Keratinocyte (primary cell): Measurements from ENCODE around the gene TBC1D16. TPM values are rescaled to one million over a fixed set of nuclear protein-coding genes. Genes with fewer than 3 reads are reported as not detected.

ENCODE experiments used
- DNase-seq: peaks from one replicate; pipeline ENCODE4 v3.0.0-alpha.2; 2011; ENCODE audit warnings: low read depth, missing footprints, low spot score
- FAIRE-seq: peaks from 2 replicates; lab custom pipeline; 2011; peaks lifted over from hg19 to GRCh38; lab: Jason Lieb, UNC
- H2AFZ ChIP-seq: 2 replicates; pipeline ENCODE4 v1.6.0; 2012; ENCODE audit warnings: low read length, control low read depth, inconsistent platforms; ENCODE audit not compliant: control insufficient read depth
- H3K27ac ChIP-seq: 2 replicates; pipeline ENCODE4 v1.5.1; 2011; ENCODE audit warnings: low read length; ENCODE audit not compliant: control insufficient read depth, insufficient read depth
- H3K27me3 ChIP-seq: 3 replicates; pipeline ENCODE4 v1.6.0; 2011; ENCODE audit warnings: low read length; ENCODE audit not compliant: control insufficient read depth, insufficient read depth; ENCODE audit errors: extremely low read depth
- H3K36me3 ChIP-seq, 2 experiments: 2 replicates in 1 of 2; 3 replicates in 1 of 2; pipeline ENCODE4 v1.5.1; 2011; ENCODE audit warnings: low read length in 2 of 2, mild to moderate bottlenecking in 1 of 2; ENCODE audit not compliant: control insufficient read depth in 2 of 2, insufficient read depth in 2 of 2; ENCODE audit errors: extremely low read depth in 1 of 2
- H3K4me1 ChIP-seq: 3 replicates; pipeline ENCODE4 v1.5.1; 2011; ENCODE audit warnings: low read length; ENCODE audit not compliant: control insufficient read depth, insufficient read depth; ENCODE audit errors: extremely low read depth
- H3K4me2 ChIP-seq: 3 replicates; pipeline ENCODE4 v1.6.0; 2011; ENCODE audit warnings: low read depth, low read length; ENCODE audit not compliant: control insufficient read depth, insufficient read depth; ENCODE audit errors: extremely low read depth
- H3K4me3 ChIP-seq, 3 experiments: fragments of 200-600 bp in 1 of 3; sonication (generic) in 1 of 3; 2 replicates in 2 of 3; 3 replicates in 1 of 3; pipeline ENCODE4 v1.5.1; 2011 to 2016; ENCODE audit warnings: low read length in 3 of 3, mild to moderate bottlenecking in 3 of 3, control low read depth in 2 of 3, inconsistent platforms in 1 of 3, low read depth in 1 of 3, mixed read lengths in 1 of 3, mixed run types in 1 of 3, moderate library complexity in 1 of 3; ENCODE audit not compliant: control insufficient read depth in 2 of 3, insufficient read depth in 2 of 3; ENCODE audit errors: extremely low read depth in 1 of 3
- H3K79me2 ChIP-seq: 2 replicates; pipeline ENCODE4 v1.6.0; 2012; ENCODE audit warnings: low read length; ENCODE audit not compliant: control insufficient read depth, insufficient read depth
- H3K9ac ChIP-seq: 3 replicates; pipeline ENCODE4 v1.6.0; 2011; ENCODE audit warnings: low read length; ENCODE audit not compliant: control insufficient read depth, insufficient read depth; ENCODE audit errors: extremely low read depth
- H3K9me1 ChIP-seq: 3 replicates; pipeline ENCODE4 v1.6.0; 2011; ENCODE audit warnings: low read length; ENCODE audit not compliant: control insufficient read depth, insufficient read depth; ENCODE audit errors: extremely low read depth
- H3K9me3 ChIP-seq: 2 replicates; pipeline ENCODE4 v1.5.1; 2012; ENCODE audit warnings: low read depth, low read length; ENCODE audit not compliant: control insufficient read depth
- H4K20me1 ChIP-seq: 3 replicates; pipeline ENCODE4 v1.6.0; 2011; ENCODE audit warnings: low read length; ENCODE audit not compliant: control insufficient read depth, insufficient read depth; ENCODE audit errors: extremely low read depth
- CTCF ChIP-seq, 3 experiments: IDR thresholded peaks in 1 of 3; conservative IDR thresholded peaks in 1 of 3; optimal IDR thresholded peaks in 1 of 3; 2 replicates in 2 of 3; 3 replicates in 1 of 3; pipeline versions ENCODE3 to v1.5.1; 2011; ENCODE audit warnings: low read length in 3 of 3, mild to moderate bottlenecking in 3 of 3, moderate library complexity in 2 of 3, control low read depth in 1 of 3, inconsistent platforms in 1 of 3; ENCODE audit not compliant: insufficient read depth in 2 of 3; ENCODE audit errors: extremely low read depth in 1 of 3
- EZH2 ChIP-seq: IDR thresholded peaks from one replicate; pipeline ENCODE4 v1.6.1; 2012; ENCODE audit warnings: inconsistent platforms, mild to moderate bottlenecking, low read length, moderate library complexity
- dilution Hi-C: fragments of 300-500 bp; cut with MboI; formaldehyde crosslinking; loops from one replicate; pipeline ENCODE4 v1.7.0; 2020; ENCODE audit warnings: low sequenced_read_pairs; ENCODE audit not compliant: extremely low pct_ligation_motif_present
- polyA plus RNA-seq, 5 experiments: library from polyadenylated mRNA; depleted of rRNA in 3 of 5; stranded (reverse) in 3 of 5; stranded (forward) in 1 of 5; unstranded in 1 of 5; fragments of >200 nt; gene quantifications; 1 replicate in 1 of 5; 2 replicates in 3 of 5; 3 replicates in 1 of 5; pipeline versions ENCODE4 v1.2.1 to v1.2.3, GENCODE V29; 2011 to 2012; ENCODE audit warnings: missing spikeins in 2 of 5, low read depth in 1 of 5, low replicate concordance in 1 of 5

The TBC1D16 gene
- polyA plus RNA-seq, 1 donor (not counting 4 experiments of a cell fraction or from before 2014, with no cell fraction given) = 8.6 TPM

DNA sequence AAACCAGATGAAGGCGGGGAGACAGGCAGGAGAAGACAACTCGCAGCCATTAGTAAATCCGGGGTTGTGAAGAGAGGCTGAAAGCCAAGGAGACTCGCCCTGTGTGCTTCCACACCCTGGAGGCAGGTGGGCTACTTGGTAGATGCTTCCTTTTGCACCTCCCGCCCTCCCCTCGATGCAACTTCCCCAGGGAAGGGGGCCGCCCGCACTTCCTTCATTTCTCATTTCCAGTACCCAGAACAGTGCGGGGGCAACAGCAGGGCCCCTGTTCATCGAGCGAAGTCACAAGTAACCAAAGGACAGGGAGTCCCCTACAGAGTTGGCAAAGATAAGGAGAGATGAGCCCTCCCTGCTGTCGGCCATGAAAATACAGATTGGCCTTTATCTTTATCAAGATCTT lies 25.7 kb upstream of the TBC1D16 start:
- Histone ChIP-seq H3K36me3 (no peaks in the 10 kb centered on the region), H3K79me2 (no peaks in the 10 kb centered on the region), H3K9me1 (no peaks in the 10 kb centered on the region), H3K27ac (no peak overlapping the region), H4K20me1 (no peaks in the 10 kb centered on the region), H3K27me3 (peaks cover 14% of the 10 kb centered on the region), H3K4me2 (no peak overlapping the region), H3K4me1 (no peaks in the 10 kb centered on the region), H2AFZ (no peak overlapping the region), H3K9ac (no peak overlapping the region), H3K9me3 (no peaks in the 10 kb centered on the region), H3K4me3 (no peak overlapping the region)
- no peak for DNase-seq
- dilution Hi-C loops = no loop called here
- FAIRE-seq = no peak
- TF ChIP-seq EZH2 (no peak), CTCF (optimal IDR thresholded peaks at IDR 0.05 in 1 of 3, IDR thresholded peaks at IDR 0.05 in 1 of 3, conservative IDR thresholded peaks at IDR 0.05 in 1 of 3; ENCODE audit: extremely low read depth in 1 of 3, insufficient read depth in 2 of 3, low read length in 3 of 3) (no peak)

- Histone ChIP-seq H3K36me3 (no peaks in the 10 kb centered on the region), H3K79me2 (no peaks in the 10 kb centered on the region), H3K4me1 (no peaks in the 10 kb centered on the region), H4K20me1 (no peaks in the 10 kb centered on the region), H3K27me3 (peaks cover 8% of the 10 kb centered on the region), H3K9ac (no peak overlapping the region), H3K27ac (no peak overlapping the region), H3K9me1 (no peaks in the 10 kb centered on the region), H2AFZ (no peak overlapping the region), H3K9me3 (no peaks in the 10 kb centered on the region), H3K4me2 (no peak overlapping the region), H3K4me3 (no peak overlapping the region)
- DNase-seq (no peak), FAIRE-seq (no peak)
- dilution Hi-C loops = no loop called here
- no peak for TF ChIP-seq EZH2
- no peak for TF ChIP-seq CTCF (optimal IDR thresholded peaks at IDR 0.05 in 1 of 3, IDR thresholded peaks at IDR 0.05 in 1 of 3, conservative IDR thresholded peaks at IDR 0.05 in 1 of 3; ENCODE audit: extremely low read depth in 1 of 3, insufficient read depth in 2 of 3, low read length in 3 of 3)
Measured at GRCh38 chr17:80060644-80061043, 25.0 kb upstream of the TBC1D16 start.
